ENCODE data around the gene CCNY. TPM values are rescaled to one million over a fixed set of nuclear protein-coding genes. Genes with fewer than 3 reads are reported as not detected.

CCNY gene
- total RNA-seq, 1 experiment from 2014 or later, result 51.9 TPM

DNA sequence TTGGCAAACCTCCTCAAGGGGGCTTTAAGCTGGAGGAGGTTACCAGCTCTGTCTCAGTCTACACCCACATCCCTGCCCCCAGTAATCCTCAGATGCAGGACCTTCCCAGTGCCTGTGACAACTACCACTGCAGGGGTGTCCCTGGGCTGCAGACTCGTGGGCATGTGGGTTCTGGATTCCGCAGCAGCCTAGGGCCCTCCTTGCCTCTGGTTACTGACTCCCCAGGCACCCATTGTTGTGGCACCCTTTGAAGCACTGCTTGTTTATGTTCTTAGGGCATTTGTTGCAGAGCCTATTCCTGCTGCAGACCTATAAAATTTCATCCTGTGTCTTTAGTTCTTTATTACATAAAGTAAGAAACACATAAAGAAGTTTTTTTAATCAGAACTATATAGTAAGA is 217.7 kb downstream of the CCNY start:
- ChIA-PET POLR2A (no interaction called here), CTCF (no interaction called here)
- no peak for ATAC-seq
- no TSS peak for BruUV-seq (replicated peaks)
- H3K9me3 ChIP-seq (ENCODE audit: control insufficient read depth, insufficient read depth, low read depth, low read length), result no peaks in the 10 kb centered on the region
- H3K4me3 ChIP-seq (ENCODE audit: low read depth in 2 of 2, low read length in 2 of 2), result no peak overlapping the region
- no peaks in the 10 kb centered on the region for H3K27me3 ChIP-seq (ENCODE audit: control insufficient read depth, insufficient read depth, low read length)
- H3K4me1 ChIP-seq (ENCODE audit: control insufficient read depth, insufficient read depth, low read length), result no peaks in the 10 kb centered on the region
- intact Hi-C loops (cut with micrococcal nuclease; ENCODE audit: unreplicated experiment), result no loop called here
- TF ChIP-seq POLR2AphosphoS5 (IDR thresholded peaks at IDR 0.05; ENCODE audit: low read depth, low read length) (no peak), TCF7L2 (IDR thresholded peaks at IDR 0.05; ENCODE audit: low read depth, low read length) (no peak), SIN3A (IDR thresholded peaks at IDR 0.05; ENCODE audit: borderline replicate concordance, insufficient read depth, low read depth, low read length) (no peak)
- TF ChIP-seq, protein P1, sequence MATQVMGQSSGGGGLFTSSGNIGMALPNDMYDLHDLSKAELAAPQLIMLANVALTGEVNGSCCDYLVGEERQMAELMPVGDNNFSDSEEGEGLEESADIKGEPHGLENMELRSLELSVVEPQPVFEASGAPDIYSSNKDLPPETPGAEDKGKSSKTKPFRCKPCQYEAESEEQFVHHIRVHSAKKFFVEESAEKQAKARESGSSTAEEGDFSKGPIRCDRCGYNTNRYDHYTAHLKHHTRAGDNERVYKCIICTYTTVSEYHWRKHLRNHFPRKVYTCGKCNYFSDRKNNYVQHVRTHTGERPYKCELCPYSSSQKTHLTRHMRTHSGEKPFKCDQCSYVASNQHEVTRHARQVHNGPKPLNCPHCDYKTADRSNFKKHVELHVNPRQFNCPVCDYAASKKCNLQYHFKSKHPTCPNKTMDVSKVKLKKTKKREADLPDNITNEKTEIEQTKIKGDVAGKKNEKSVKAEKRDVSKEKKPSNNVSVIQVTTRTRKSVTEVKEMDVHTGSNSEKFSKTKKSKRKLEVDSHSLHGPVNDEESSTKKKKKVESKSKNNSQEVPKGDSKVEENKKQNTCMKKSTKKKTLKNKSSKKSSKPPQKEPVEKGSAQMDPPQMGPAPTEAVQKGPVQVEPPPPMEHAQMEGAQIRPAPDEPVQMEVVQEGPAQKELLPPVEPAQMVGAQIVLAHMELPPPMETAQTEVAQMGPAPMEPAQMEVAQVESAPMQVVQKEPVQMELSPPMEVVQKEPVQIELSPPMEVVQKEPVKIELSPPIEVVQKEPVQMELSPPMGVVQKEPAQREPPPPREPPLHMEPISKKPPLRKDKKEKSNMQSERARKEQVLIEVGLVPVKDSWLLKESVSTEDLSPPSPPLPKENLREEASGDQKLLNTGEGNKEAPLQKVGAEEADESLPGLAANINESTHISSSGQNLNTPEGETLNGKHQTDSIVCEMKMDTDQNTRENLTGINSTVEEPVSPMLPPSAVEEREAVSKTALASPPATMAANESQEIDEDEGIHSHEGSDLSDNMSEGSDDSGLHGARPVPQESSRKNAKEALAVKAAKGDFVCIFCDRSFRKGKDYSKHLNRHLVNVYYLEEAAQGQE (IDR thresholded peaks at IDR 0.05; ENCODE audit: insufficient read depth in 1 of 2, low read depth in 2 of 2, low read length in 1 of 2), result no peak
- TF ChIP-seq, protein P2, sequence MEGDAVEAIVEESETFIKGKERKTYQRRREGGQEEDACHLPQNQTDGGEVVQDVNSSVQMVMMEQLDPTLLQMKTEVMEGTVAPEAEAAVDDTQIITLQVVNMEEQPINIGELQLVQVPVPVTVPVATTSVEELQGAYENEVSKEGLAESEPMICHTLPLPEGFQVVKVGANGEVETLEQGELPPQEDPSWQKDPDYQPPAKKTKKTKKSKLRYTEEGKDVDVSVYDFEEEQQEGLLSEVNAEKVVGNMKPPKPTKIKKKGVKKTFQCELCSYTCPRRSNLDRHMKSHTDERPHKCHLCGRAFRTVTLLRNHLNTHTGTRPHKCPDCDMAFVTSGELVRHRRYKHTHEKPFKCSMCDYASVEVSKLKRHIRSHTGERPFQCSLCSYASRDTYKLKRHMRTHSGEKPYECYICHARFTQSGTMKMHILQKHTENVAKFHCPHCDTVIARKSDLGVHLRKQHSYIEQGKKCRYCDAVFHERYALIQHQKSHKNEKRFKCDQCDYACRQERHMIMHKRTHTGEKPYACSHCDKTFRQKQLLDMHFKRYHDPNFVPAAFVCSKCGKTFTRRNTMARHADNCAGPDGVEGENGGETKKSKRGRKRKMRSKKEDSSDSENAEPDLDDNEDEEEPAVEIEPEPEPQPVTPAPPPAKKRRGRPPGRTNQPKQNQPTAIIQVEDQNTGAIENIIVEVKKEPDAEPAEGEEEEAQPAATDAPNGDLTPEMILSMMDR (IDR thresholded peaks at IDR 0.05), result no peak
- no peak overlapping the region for H3K27ac ChIP-seq (ENCODE audit: low read length)
- DNase-seq (ENCODE audit: low read depth, low spot score), result no peak
- H3K36me3 ChIP-seq (ENCODE audit: control insufficient read depth, insufficient read depth, low read length), result no peaks in the 10 kb centered on the region
- in situ Hi-C loops (cut with HindIII; ENCODE audit: low pct_unique_long_range_greater_than_20kb, low sequenced_read_pairs), result no loop called here

DNA sequence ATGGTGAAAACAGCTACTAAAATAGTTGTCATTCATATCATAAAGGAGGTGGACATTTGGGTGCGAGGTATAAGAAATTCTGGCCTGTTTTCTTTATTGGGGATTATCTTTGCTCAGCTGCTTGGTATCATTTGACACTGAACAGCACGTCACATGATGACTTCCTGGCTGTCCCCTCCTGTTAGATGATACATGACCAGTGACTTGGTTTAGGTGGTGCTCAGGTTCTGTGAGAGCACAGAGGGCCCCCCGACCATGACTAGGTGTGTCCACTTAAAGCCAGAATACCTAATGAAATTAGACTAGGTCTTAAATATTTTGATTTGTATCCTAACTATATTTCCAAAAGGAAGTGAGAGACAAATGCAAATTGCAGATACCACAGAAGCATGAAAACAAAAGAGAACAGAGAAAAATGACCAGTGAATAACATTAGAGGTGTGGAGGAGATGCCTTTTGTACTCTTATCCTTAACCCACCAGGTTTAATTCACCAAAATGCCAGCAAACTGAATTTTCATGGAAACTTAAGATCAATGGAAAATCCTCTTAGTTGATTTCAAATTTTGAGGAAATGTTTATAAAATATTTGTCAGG is 218.2 kb downstream of the CCNY start:
- CTCF ChIA-PET, result no interaction called here
- H3K27me3 ChIP-seq (ENCODE audit: control insufficient read depth, insufficient read depth, low read length), result no peaks in the 10 kb centered on the region

More for the DNA sequence above, 218.2 kb downstream of the CCNY start:
- Histone ChIP-seq H3K36me3 (ENCODE audit: control insufficient read depth, insufficient read depth, low read length) (no peaks in the 10 kb centered on the region), H3K27ac (ENCODE audit: low read length) (no peak overlapping the region), H3K9me3 (ENCODE audit: control insufficient read depth, insufficient read depth, low read depth, low read length) (no peaks in the 10 kb centered on the region), H3K4me3 (ENCODE audit: low read depth in 2 of 2, low read length in 2 of 2) (no peak overlapping the region), H3K4me1 (ENCODE audit: control insufficient read depth, insufficient read depth, low read length) (no peaks in the 10 kb centered on the region)
- TF ChIP-seq TCF7L2 (IDR thresholded peaks at IDR 0.05; ENCODE audit: low read depth, low read length) (no peak), SIN3A (IDR thresholded peaks at IDR 0.05; ENCODE audit: borderline replicate concordance, insufficient read depth, low read depth, low read length) (no peak), POLR2AphosphoS5 (IDR thresholded peaks at IDR 0.05; ENCODE audit: low read depth, low read length) (no peak)
- TF ChIP-seq, protein P2 (IDR thresholded peaks at IDR 0.05), result no peak
- POLR2A ChIA-PET, result no interaction called here
- no peak for DNase-seq (ENCODE audit: low read depth, low spot score)
- intact Hi-C loops (cut with micrococcal nuclease; ENCODE audit: unreplicated experiment) (no loop called here), in situ Hi-C loops (cut with HindIII; ENCODE audit: low pct_unique_long_range_greater_than_20kb, low sequenced_read_pairs) (no loop called here)
- no peak for ATAC-seq
- no TSS peak for BruUV-seq (replicated peaks)

All from Panc1 (cell line).